HepG2 (cell line): ENCODE data around the gene OR10A3. TPM values are rescaled to one million over a fixed set of nuclear protein-coding genes. Genes with fewer than 3 reads are reported as not detected.

Source experiments
- ATAC-seq: fragments of 200-7000 bp; cut with Tn5 transposase; 3 replicates; pipeline ENCODE4 v1.9.1; 2020; ENCODE audit warnings: mild to moderate bottlenecking, moderate library complexity
- BruUV-seq: library from RNA; stranded (reverse); fragments of 400-500 nt; replicated peaks from 2 replicates; lab custom pipeline; 2021; lab: Mats Ljungman, UMichigan
- CTCF ChIA-PET: fragments of 300-600 bp; formaldehyde crosslinking; extraction: SDS; loops from one replicate; lab custom pipeline; 2021; ENCODE audit warnings: low total read pairs, inconsistent platforms, low intra/inter-chr PET ratio; lab: Yijun Ruan, JAX
- POLR2A ChIA-PET: fragments of 350-600 bp; sonication (Branson Sonifier 250); formaldehyde crosslinking; loops from one replicate; lab custom pipeline; 2020; ENCODE audit warnings: antibody characterized with exemption, inconsistent platforms; lab: Yijun Ruan, JAX
- DNase-seq: peaks from one replicate; pipeline ENCODE4 v3.0.0-alpha.2; 2015; ENCODE audit warnings: low spot score
- FAIRE-seq: peaks from 3 replicates; lab custom pipeline; 2011; peaks lifted over from hg19 to GRCh38; lab: Jason Lieb, UNC
- H2AFZ ChIP-seq: one replicate; pipeline ENCODE4 v1.6.1; 2011; ENCODE audit warnings: low read length, inconsistent platforms
- H3K27ac ChIP-seq: fragments of 300-600 bp; 3 replicates; pipeline ENCODE4 v1.8.0; 2011; ENCODE audit warnings: mixed run types, mild to moderate bottlenecking, mixed read lengths, low read length, inconsistent platforms; ENCODE audit not compliant: insufficient read depth; ENCODE audit errors: extremely low read length
- H3K27me3 ChIP-seq, 2 experiments: fragments of 200-600 bp in 1 of 2; 2 replicates in 1 of 2; 3 replicates in 1 of 2; pipeline versions ENCODE4 v1.6.0 to v1.8.0; 2011; ENCODE audit warnings: low read length in 2 of 2, mild to moderate bottlenecking in 2 of 2, moderate library complexity in 2 of 2, inconsistent platforms in 1 of 2; ENCODE audit not compliant: insufficient read depth in 2 of 2, control insufficient read depth in 1 of 2
- H3K36me3 ChIP-seq, 2 experiments: fragments of 200-600 bp in 1 of 2; replicated peaks in 1 of 2; 2 replicates in 1 of 2; 3 replicates in 1 of 2; pipeline versions ENCODE4 v1.5.1 to v1.8.0; 2011; ENCODE audit warnings: low read length in 2 of 2, inconsistent platforms in 1 of 2; ENCODE audit not compliant: insufficient read depth in 2 of 2, control insufficient read depth in 1 of 2
- H3K4me1 ChIP-seq: 2 replicates; pipeline ENCODE4 v1.5.1; 2012; ENCODE audit warnings: low read length, inconsistent platforms; ENCODE audit not compliant: insufficient read depth
- H3K4me2 ChIP-seq: 2 replicates; pipeline ENCODE4 v1.6.0; 2011; ENCODE audit warnings: low read depth, low read length, inconsistent platforms
- H3K4me3 ChIP-seq, 3 experiments: fragments of 200-600 bp in 1 of 3; sonication (generic), shearing (Covaris generic) in 1 of 3; replicated peaks in 1 of 3; 2 replicates each; pipeline ENCODE4 v1.5.1; 2011 to 2016; ENCODE audit warnings: low read length in 3 of 3, inconsistent platforms in 2 of 3, low read depth in 2 of 3, mild to moderate bottlenecking in 2 of 3, control low read depth in 1 of 3, mixed read lengths in 1 of 3; ENCODE audit not compliant: insufficient read depth in 1 of 3
- H3K79me2 ChIP-seq: one replicate; pipeline ENCODE4 v1.6.1; 2011; ENCODE audit warnings: low read length, inconsistent platforms; ENCODE audit not compliant: insufficient read depth
- H3K9ac ChIP-seq: 2 replicates; pipeline ENCODE4 v1.6.0; 2011; ENCODE audit warnings: mild to moderate bottlenecking, low read depth, low read length, inconsistent platforms; ENCODE audit not compliant: insufficient read depth
- H3K9me3 ChIP-seq: 2 replicates; pipeline ENCODE4 v1.5.1; 2012; ENCODE audit warnings: mild to moderate bottlenecking, low read length
- H4K20me1 ChIP-seq: 2 replicates; pipeline ENCODE4 v1.6.0; 2011; ENCODE audit warnings: inconsistent platforms, mild to moderate bottlenecking, low read length, moderate library complexity; ENCODE audit not compliant: insufficient read depth
- ATF7 ChIP-seq, 2 experiments: fragments of 450-650 bp in 1 of 2; sonication (generic) in 1 of 2; formaldehyde crosslinking in 1 of 2; IDR thresholded peaks; 2 replicates each; pipeline versions ENCODE4 v1.4.0 to v1.6.1; 2016 to 2020; ENCODE audit warnings: antibody characterized with exemption in 1 of 2, mild to moderate bottlenecking in 1 of 2, missing genetic modification reagents in 1 of 2
- CEBPB ChIP-seq: IDR thresholded peaks from 2 replicates; pipeline ENCODE4 v1.6.1; 2011; ENCODE audit warnings: low read depth, low read length, improper control_type of control experiment, borderline replicate concordance
- KLF15 ChIP-seq: sonication (generic); formaldehyde crosslinking; IDR thresholded peaks from 2 replicates; pipeline ENCODE4 v1.8.1; 2023; ENCODE audit warnings: borderline replicate concordance, mild to moderate bottlenecking, inconsistent platforms, missing genetic modification reagents, mixed read lengths
- ZMAT3 ChIP-seq: sonication (generic); formaldehyde crosslinking; conservative IDR thresholded peaks from 2 replicates; pipeline ENCODE4 v1.7.0; 2021; ENCODE audit warnings: missing genetic modification reagents
- ZNF318 ChIP-seq: sonication (generic); formaldehyde crosslinking; IDR thresholded peaks from 2 replicates; pipeline ENCODE4 v1.4.0; 2020; ENCODE audit warnings: mild to moderate bottlenecking, missing genetic modification reagents
- WGBS: methylation state at CpG from one replicate; pipeline ENCODE4 v1.1.6; 2017; ENCODE audit warnings: low lambda C conversion rate; 5-methylcytosine and 5-hydroxymethylcytosine counted together
- in situ Hi-C: cut with HindIII; loops from 2 replicates; pipeline ENCODE4 v1.10.0; 2017; ENCODE audit warnings: low pct_unique_long_range_greater_than_20kb; ENCODE audit not compliant: extremely low pct_ligation_motif_present
- intact Hi-C: fragments of 100-400 bp; cut with micrococcal nuclease; formaldehyde crosslinking; loops from one replicate; pipeline ENCODE4 v1.10.0; 2022; ENCODE audit not compliant: unreplicated experiment
- polyA plus RNA-seq, 8 experiments: library from polyadenylated mRNA; depleted of rRNA in 3 of 8; stranded (reverse) in 7 of 8; unstranded in 1 of 8; fragments of >200 nt; fragmentation: Illumina TruSeq in 4 of 8; extraction: Trizol in 4 of 8; gene quantifications; 2 replicates each; pipeline versions ENCODE4 v1.2.1 to v1.2.3, GENCODE V29; 2011 to 2016; ENCODE audit warnings: low read depth in 4 of 8, missing spikeins in 1 of 8, mixed read lengths in 1 of 8; ENCODE audit not compliant: insufficient read depth in 1 of 8
- total RNA-seq, 5 experiments: library from RNA; depleted of rRNA; stranded (reverse); fragments of >200 nt; fragmentation: Illumina TruSeq; extraction: Trizol; gene quantifications; 2 replicates each; pipeline ENCODE4 v1.2.3, GENCODE V29; 2016; ENCODE audit warnings: low read depth in 1 of 5
- TF ChIP-seq, protein P1 (sequence below): sonication (generic); formaldehyde crosslinking; IDR thresholded peaks from 2 replicates; pipeline ENCODE4 v1.4.0; 2020; ENCODE audit warnings: missing genetic modification reagents; ENCODE audit errors: not compliant biosample characterization

The OR10A3 gene
- total and polyA plus RNA-seq, 2 of the 13 experiments (the other 11 are each of a cell fraction or from before 2014, with no cell fraction given) = not detected

DNA sequence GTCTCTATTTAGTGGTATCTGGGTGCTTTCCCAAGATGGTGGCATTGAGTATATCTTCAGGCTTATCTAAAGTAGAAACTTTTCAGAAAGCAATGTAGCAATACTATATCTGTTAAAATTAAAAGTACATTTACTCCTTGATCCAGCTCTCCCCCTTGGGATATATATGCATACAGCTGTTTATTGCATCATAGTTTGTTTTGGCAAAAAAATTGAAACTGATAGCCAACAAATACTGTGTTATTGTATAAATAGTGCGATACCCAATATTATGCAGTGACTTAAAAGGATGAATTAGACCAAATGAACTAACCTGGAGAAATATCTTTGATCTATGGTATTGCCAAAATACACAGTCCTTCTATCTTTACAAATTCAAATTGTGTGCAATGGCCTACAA, 8.4 kb upstream of the OR10A3 start:
- TF ChIP-seq ZMAT3 (no peak), ATF7 (IDR thresholded peaks at IDR 0.05) (0 out of 2 replicates have a peak, but pooled peaks have one; percentile 27), ATF7 (CRISPR knock-in tag; IDR thresholded peaks at IDR 0.05) (no peak), CEBPB (peak; percentile 39; the same call in 1 of the 2 replicates)

DNA sequence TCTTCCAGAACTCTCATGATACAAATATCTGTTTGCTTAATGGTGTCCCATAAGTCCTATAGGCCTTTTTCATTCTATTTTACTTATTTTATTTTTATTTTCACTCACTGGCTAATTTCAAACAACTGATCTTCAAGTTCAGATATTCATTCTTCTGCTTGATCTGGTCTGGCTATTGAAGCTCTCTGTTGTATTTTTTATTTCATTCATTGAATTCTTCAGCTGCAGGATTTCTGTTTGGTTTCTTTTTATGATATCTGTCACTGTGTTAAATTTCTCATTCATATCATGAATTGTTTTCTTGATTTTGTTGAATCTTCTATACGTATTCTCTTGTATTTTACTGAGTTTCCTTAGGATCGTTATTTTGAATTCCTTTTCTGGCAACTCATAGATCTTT, 2.6 kb upstream of the OR10A3 start:
- Histone ChIP-seq H2AFZ (no peak overlapping the region), H3K4me2 (no peak overlapping the region), H3K9me3 (peaks cover 21% of the 10 kb centered on the region; the same call in 1 of the 2 replicates), H3K27me3 (no peaks in the 10 kb centered on the region), H3K79me2 (no peaks in the 10 kb centered on the region), H3K27ac (no peak overlapping the region), H3K36me3 (no peaks in the 10 kb centered on the region), H4K20me1 (no peaks in the 10 kb centered on the region), H3K9ac (no peak overlapping the region), H3K4me3 (no peak overlapping the region), H3K4me1 (no peaks in the 10 kb centered on the region)
- POLR2A ChIA-PET = no interaction called here
- 9% methylated on average over 2 of the region's 2 CpGs for WGBS
- intact Hi-C loops = no loop called here
- ATAC-seq (no peak), DNase-seq (no peak), FAIRE-seq (no peak)
- no TSS peak for BruUV-seq
- CTCF ChIA-PET = no interaction called here
- in situ Hi-C loops = no loop called here
- TF ChIP-seq ZNF318 (CRISPR knock-in tag) (no peak), KLF15 (no peak)
- TF ChIP-seq, protein P1, sequence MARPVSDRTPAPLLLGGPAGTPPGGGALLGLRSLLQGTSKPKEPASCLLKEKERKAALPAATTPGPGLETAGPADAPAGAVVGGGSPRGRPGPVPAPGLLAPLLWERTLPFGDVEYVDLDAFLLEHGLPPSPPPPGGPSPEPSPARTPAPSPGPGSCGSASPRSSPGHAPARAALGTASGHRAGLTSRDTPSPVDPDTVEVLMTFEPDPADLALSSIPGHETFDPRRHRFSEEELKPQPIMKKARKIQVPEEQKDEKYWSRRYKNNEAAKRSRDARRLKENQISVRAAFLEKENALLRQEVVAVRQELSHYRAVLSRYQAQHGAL (CRISPR knock-in tag) = no peak

More for the DNA sequence above, 8.4 kb upstream of the OR10A3 start:
- H3K79me2 ChIP-seq = no peaks in the 10 kb centered on the region
- H3K27ac ChIP-seq = no peak overlapping the region
- ChIA-PET POLR2A (no interaction called here), CTCF (no interaction called here)
- H3K9me3 ChIP-seq = peaks cover 2% of the 10 kb centered on the region; the same call in 1 of the 2 replicates
- intact Hi-C loops (no loop called here), in situ Hi-C loops (no loop called here)
- ATAC-seq (no peak), FAIRE-seq (no peak), DNase-seq (no peak)
- H3K27me3 ChIP-seq = no peaks in the 10 kb centered on the region
- H4K20me1 ChIP-seq = no peaks in the 10 kb centered on the region
- no peaks in the 10 kb centered on the region for H3K4me1 ChIP-seq
- BruUV-seq = no TSS peak
- H3K4me3 ChIP-seq = no peak overlapping the region
- H3K9ac ChIP-seq = no peak overlapping the region
- 4% methylated on average over 1 of the region's 1 CpG for WGBS
- no peaks in the 10 kb centered on the region for H3K36me3 ChIP-seq
- H3K4me2 ChIP-seq = no peak overlapping the region
- H2AFZ ChIP-seq = no peak overlapping the region
